Endodermal cell (in vitro differentiated cells): ENCODE measurements around the gene YEATS4. TPM values are rescaled to one million over a fixed set of nuclear protein-coding genes. Genes with fewer than 3 reads are reported as not detected.

Experiments used
- DNase-seq: peaks from one replicate; pipeline ENCODE4 v3.0.0-alpha.2; 2017
- H3K27ac ChIP-seq: 2 replicates; pipeline ENCODE4 v1.5.1; 2013; ENCODE audit warnings: mild to moderate bottlenecking, low read depth, low read length, moderate library complexity
- H3K27me3 ChIP-seq: 2 replicates; pipeline ENCODE4 v1.6.1; 2013; ENCODE audit warnings: mild to moderate bottlenecking, low read length, moderate library complexity; ENCODE audit not compliant: insufficient read depth, control insufficient read depth, poor library complexity, severe bottlenecking
- H3K36me3 ChIP-seq: 2 replicates; pipeline ENCODE4 v1.7.0; 2013; ENCODE audit warnings: mild to moderate bottlenecking, low read length, moderate library complexity; ENCODE audit not compliant: control insufficient read depth, insufficient read depth
- H3K4me1 ChIP-seq: one replicate; pipeline ENCODE4 v1.7.0; 2013; ENCODE audit warnings: low read length; ENCODE audit not compliant: control insufficient read depth, insufficient read depth
- H3K4me3 ChIP-seq: 2 replicates; pipeline ENCODE4 v1.5.1; 2013; ENCODE audit warnings: mild to moderate bottlenecking, low read length, moderate library complexity
- H3K9ac ChIP-seq: 2 replicates; pipeline ENCODE4 v1.6.1; 2013; ENCODE audit warnings: mild to moderate bottlenecking, low read length, moderate library complexity; ENCODE audit not compliant: poor library complexity, severe bottlenecking; ENCODE audit errors: extremely low read depth
- H3K9me3 ChIP-seq: 2 replicates; pipeline ENCODE4 v1.6.1; 2013; ENCODE audit warnings: mild to moderate bottlenecking, low read length, moderate library complexity; ENCODE audit not compliant: control insufficient read depth
- H3K27ac Mint-ChIP-seq: 2 replicates; pipeline ENCODE4 v1.8.0; 2020; ENCODE audit warnings: mixed read lengths
- H3K27me3 Mint-ChIP-seq: 2 replicates; pipeline ENCODE4 v1.8.0; 2021; ENCODE audit warnings: mild to moderate bottlenecking, mixed read lengths; ENCODE audit not compliant: insufficient read depth
- H3K36me3 Mint-ChIP-seq: 2 replicates; pipeline ENCODE4 v1.8.0; 2020; ENCODE audit warnings: low read depth, mixed read lengths
- H3K4me1 Mint-ChIP-seq: 2 replicates; pipeline ENCODE4 v1.8.0; 2020; ENCODE audit warnings: mixed read lengths
- H3K4me3 Mint-ChIP-seq: 2 replicates; pipeline ENCODE4 v1.8.0; 2020; ENCODE audit warnings: mild to moderate bottlenecking, moderate library complexity, mixed read lengths
- H3K9me3 Mint-ChIP-seq: 2 replicates; pipeline ENCODE4 v1.8.0; 2020; ENCODE audit warnings: mild to moderate bottlenecking, mixed read lengths
- WGBS, 2 experiments: methylation state at CpG; one replicate each; pipeline versions ENCODE4 v1.1.5 to v1.1.7; 2013; ENCODE audit warnings: missing lambda C conversion rate in 2 of 2, mixed read lengths in 1 of 2; ENCODE audit not compliant: insufficient coverage in 1 of 2, insufficient read length in 1 of 2; 5-methylcytosine and 5-hydroxymethylcytosine counted together
- total RNA-seq, 2 donors: library from RNA; stranded (reverse); fragmentation: NEBNext Ultra II Directional in 1 of 2; extraction: Animal tissue kit (Norgen Biotek cat#: 25700) in 1 of 2; gene quantifications; 2 replicates in 1 of 2; 3 replicates in 1 of 2; pipeline ENCODE4 v1.2.1, GENCODE V29; 2021
- TF ChIP-seq, protein P1 (sequence below): fragments of 200-600 bp; sonication (generic); conservative IDR thresholded peaks from 2 replicates; pipeline ENCODE4 v1.5.0; 2021; ENCODE audit warnings: antibody characterized with exemption, mild to moderate bottlenecking

Gene YEATS4
- total RNA-seq, 2 donors from 2014 or later, result 37.0 to 40.9 TPM

DNA sequence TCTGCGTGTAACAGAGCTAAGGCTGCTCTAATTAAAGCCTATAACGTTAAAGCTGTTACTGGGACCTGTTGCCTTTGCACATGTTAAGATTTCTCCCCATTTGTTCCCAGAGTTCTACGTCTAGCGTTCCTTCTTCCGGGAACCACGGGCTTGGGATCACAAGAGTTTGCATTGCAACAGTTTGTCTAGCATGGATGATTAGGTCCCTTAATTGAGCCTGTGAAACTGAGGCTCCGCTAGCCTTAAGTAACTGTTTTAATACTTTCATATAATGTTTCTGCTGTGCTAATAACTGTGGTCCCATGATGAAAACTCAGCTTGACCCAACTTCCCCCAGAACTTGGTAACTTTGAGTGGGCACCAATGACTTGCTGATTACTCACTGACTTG, 28.0 kb upstream of the YEATS4 start:
- H3K4me1 ChIP-seq, result peaks cover 7% of the 10 kb centered on the region
- no peak overlapping the region for H3K27ac ChIP-seq
- Mint-ChIP-seq H3K36me3 (peaks cover 12% of the 10 kb centered on the region), H3K4me3 (peak overlapping the region; percentile 67), H3K4me1 (peaks cover 49% of the 10 kb centered on the region), H3K27me3 (no peaks in the 10 kb centered on the region), H3K9me3 (no peaks in the 10 kb centered on the region), H3K27ac (peak overlapping the region; percentile 97)
- DNase-seq, result no peak
- H3K27me3 ChIP-seq, result no peaks in the 10 kb centered on the region
- TF ChIP-seq, protein P1, sequence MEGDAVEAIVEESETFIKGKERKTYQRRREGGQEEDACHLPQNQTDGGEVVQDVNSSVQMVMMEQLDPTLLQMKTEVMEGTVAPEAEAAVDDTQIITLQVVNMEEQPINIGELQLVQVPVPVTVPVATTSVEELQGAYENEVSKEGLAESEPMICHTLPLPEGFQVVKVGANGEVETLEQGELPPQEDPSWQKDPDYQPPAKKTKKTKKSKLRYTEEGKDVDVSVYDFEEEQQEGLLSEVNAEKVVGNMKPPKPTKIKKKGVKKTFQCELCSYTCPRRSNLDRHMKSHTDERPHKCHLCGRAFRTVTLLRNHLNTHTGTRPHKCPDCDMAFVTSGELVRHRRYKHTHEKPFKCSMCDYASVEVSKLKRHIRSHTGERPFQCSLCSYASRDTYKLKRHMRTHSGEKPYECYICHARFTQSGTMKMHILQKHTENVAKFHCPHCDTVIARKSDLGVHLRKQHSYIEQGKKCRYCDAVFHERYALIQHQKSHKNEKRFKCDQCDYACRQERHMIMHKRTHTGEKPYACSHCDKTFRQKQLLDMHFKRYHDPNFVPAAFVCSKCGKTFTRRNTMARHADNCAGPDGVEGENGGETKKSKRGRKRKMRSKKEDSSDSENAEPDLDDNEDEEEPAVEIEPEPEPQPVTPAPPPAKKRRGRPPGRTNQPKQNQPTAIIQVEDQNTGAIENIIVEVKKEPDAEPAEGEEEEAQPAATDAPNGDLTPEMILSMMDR, result no peak
- peak overlapping the region; percentile 89 for H3K4me3 ChIP-seq
- no peaks in the 10 kb centered on the region for H3K36me3 ChIP-seq
- 51 to 68% methylated on average over 6 to 7 of the region's 7 CpGs for WGBS, 2 experiments
- peak overlapping the region; percentile 77 for H3K9ac ChIP-seq
- no peaks in the 10 kb centered on the region for H3K9me3 ChIP-seq

DNA sequence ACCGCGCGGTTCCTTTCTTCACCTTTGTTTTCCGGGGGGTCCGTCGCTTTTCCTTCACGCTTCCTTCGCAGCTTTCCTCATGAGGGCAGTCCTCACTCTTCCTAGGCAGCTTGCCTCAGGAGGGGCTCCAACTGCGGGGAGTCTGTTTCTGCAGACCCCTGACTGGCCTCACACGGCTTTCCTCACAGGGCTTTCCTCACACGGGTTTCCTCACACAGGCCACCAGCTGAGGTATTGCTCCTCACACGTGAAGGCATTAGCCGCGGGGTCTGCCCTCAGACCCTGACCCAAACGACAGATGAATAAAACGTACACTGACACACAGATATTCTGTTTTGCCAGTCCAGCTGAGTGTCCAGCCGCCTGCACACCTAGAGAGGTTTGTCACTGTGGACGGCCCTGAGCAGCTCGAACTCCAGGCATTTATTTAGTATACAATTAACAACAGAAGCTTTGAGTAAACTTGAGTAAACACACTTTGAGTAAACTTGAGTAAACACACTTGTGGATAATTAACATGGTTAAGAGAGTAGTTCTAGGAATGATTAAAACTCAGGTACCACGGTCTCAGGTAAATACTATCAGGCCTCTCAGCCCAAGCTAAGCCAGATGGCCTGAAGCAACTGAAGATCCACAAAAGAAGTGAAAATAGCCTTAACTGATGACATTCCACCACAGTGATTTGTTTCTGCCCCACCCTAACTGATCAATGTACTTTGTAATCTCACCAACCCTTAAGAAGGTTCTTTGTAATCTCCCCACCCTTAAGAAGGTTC, 27.4 kb upstream of the YEATS4 start:
- TF ChIP-seq, protein P1, result no peak
- peak overlapping the region; percentile 67 for H3K4me3 Mint-ChIP-seq

DNA sequence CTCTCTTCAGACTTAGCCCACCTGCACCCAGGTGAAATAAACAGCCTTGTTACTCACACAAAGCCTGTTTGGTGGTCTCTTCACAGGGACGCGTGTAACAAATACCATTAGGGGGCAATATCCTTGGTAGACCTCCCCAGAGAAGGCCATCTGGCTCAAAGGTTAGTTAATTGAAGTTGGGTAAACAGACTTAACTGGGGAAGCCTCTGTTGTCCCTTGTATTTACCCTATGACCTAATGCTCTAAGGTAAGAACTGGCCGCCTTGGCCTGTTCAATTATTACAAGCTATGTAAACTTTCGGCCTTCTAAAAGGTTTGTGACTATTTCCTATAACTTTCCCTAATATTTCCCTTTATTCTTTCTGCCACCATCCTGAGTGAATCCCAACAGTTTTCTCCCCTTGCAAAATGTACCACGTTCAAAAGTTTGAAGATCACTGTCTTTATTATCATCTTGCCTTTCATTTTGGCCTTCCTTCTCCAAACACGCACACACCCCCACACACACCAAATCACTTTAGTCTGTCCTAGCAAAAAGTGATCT, 26.7 kb upstream of the YEATS4 start:
- peak overlapping the region; percentile 77 for H3K9ac ChIP-seq
- H3K27ac Mint-ChIP-seq, result peak overlapping the region; percentile 97
- H3K27me3 Mint-ChIP-seq, result no peaks in the 10 kb centered on the region
- no peaks in the 10 kb centered on the region for H3K36me3 ChIP-seq
- H3K4me3 ChIP-seq, result peak overlapping the region; percentile 39
- no peaks in the 10 kb centered on the region for H3K27me3 ChIP-seq
- WGBS, 2 experiments, result 62 to 89% methylated on average over 4 to 6 of the region's 6 CpGs
- peaks cover 2% of the 10 kb centered on the region for H3K36me3 Mint-ChIP-seq
- peak; percentile 64 for DNase-seq
- peaks cover 60% of the 10 kb centered on the region for H3K4me1 Mint-ChIP-seq
- H3K4me1 ChIP-seq, result peaks cover 7% of the 10 kb centered on the region
- no peak overlapping the region for H3K27ac ChIP-seq
- H3K4me3 Mint-ChIP-seq, result peak overlapping the region; percentile 67
- H3K9me3 Mint-ChIP-seq, result no peaks in the 10 kb centered on the region
- H3K9me3 ChIP-seq, result no peaks in the 10 kb centered on the region
- TF ChIP-seq, protein P1, result peak; percentile 43

More for the DNA sequence above, 27.4 kb upstream of the YEATS4 start:
- DNase-seq, result peak; percentile 75
- no peaks in the 10 kb centered on the region for H3K9me3 ChIP-seq
- H3K27me3 ChIP-seq, result no peaks in the 10 kb centered on the region
- H3K9me3 Mint-ChIP-seq, result no peaks in the 10 kb centered on the region
- H3K9ac ChIP-seq, result peak overlapping the region; percentile 77
- H3K36me3 ChIP-seq, result no peaks in the 10 kb centered on the region
- peak overlapping the region; percentile 97 for H3K27ac Mint-ChIP-seq
- 66 to 76% methylated on average over 13 to 20 of the region's 20 CpGs for WGBS, 2 experiments
- H3K27ac ChIP-seq, result peak overlapping the region; percentile 33
- H3K4me1 Mint-ChIP-seq, result peaks cover 55% of the 10 kb centered on the region
- no peaks in the 10 kb centered on the region for H3K27me3 Mint-ChIP-seq
- peaks cover 7% of the 10 kb centered on the region for H3K4me1 ChIP-seq
- peak overlapping the region; percentile 89 for H3K4me3 ChIP-seq
- H3K36me3 Mint-ChIP-seq, result peaks cover 8% of the 10 kb centered on the region
